Fibroblast of lung (primary cell): Measurements from ENCODE around the gene GHRL. TPM values are rescaled to one million over a fixed set of nuclear protein-coding genes. Genes with fewer than 3 reads are reported as not detected.
A peak's percentile ranks its signal among the peaks of the same experiment; 100 is the strongest.
"Not testable (repeated sequence)": the region's sequence is repeated elsewhere in the genome, so short reads cannot be mapped to it uniquely, and the experiment has no call there.

ENCODE experiments used
- DNase-seq, 2 donors: peaks; one replicate each; pipeline versions ENCODE4 v3.0.0 to v3.0.0-alpha.2; 2010; ENCODE audit warnings: low read depth in 2 of 2
- H2AFZ ChIP-seq: 2 replicates; pipeline ENCODE4 v1.5.1; 2012; ENCODE audit warnings: low read length, control low read depth, inconsistent platforms
- H3K27ac ChIP-seq: 2 replicates; pipeline ENCODE4 v1.5.1; 2011; ENCODE audit warnings: low read length, control low read depth; ENCODE audit not compliant: insufficient read depth
- H3K27me3 ChIP-seq: 2 replicates; pipeline ENCODE4 v1.5.1; 2011; ENCODE audit warnings: mild to moderate bottlenecking, low read length; ENCODE audit not compliant: control insufficient read depth, insufficient read depth
- H3K36me3 ChIP-seq: 2 replicates; pipeline ENCODE4 v1.5.1; 2011; ENCODE audit warnings: low read length; ENCODE audit not compliant: control insufficient read depth, insufficient read depth
- H3K4me1 ChIP-seq: 2 replicates; pipeline ENCODE4 v1.5.1; 2011; ENCODE audit warnings: low read length; ENCODE audit not compliant: control insufficient read depth, insufficient read depth; ENCODE audit errors: extremely low read depth
- H3K4me2 ChIP-seq: 2 replicates; pipeline ENCODE4 v1.5.1; 2011; ENCODE audit warnings: low read length, control low read depth; ENCODE audit not compliant: insufficient read depth; ENCODE audit errors: extremely low read depth
- H3K4me3 ChIP-seq, 4 experiments: fragments of 200-600 bp in 1 of 4; sonication (generic) in 1 of 4; replicated peaks in 1 of 4; 2 replicates each; pipeline ENCODE4 v1.5.1; 2011 to 2016; ENCODE audit warnings: low read length in 4 of 4, low read depth in 3 of 4, mild to moderate bottlenecking in 3 of 4, control low read depth in 2 of 4, inconsistent platforms in 1 of 4, mixed read lengths in 1 of 4; ENCODE audit not compliant: insufficient read depth in 1 of 4; ENCODE audit errors: control extremely low read depth in 1 of 4
- H3K79me2 ChIP-seq: 2 replicates; pipeline ENCODE4 v1.5.1; 2012; ENCODE audit warnings: mild to moderate bottlenecking, low read length, inconsistent platforms; ENCODE audit not compliant: control insufficient read depth, insufficient read depth
- H3K9ac ChIP-seq: 2 replicates; pipeline ENCODE4 v1.5.1; 2011; ENCODE audit warnings: mild to moderate bottlenecking, low read length, control low read depth; ENCODE audit not compliant: insufficient read depth
- H3K9me3 ChIP-seq: 2 replicates; pipeline ENCODE4 v1.5.1; 2012; ENCODE audit warnings: low read depth, low read length; ENCODE audit not compliant: control insufficient read depth, insufficient read depth
- H4K20me1 ChIP-seq: 2 replicates; pipeline ENCODE4 v1.5.1; 2011; ENCODE audit warnings: low read length; ENCODE audit not compliant: control insufficient read depth, insufficient read depth; ENCODE audit errors: extremely low read depth
- EZH2 ChIP-seq: IDR thresholded peaks from 2 replicates; pipeline ENCODE4 v1.5.1; 2012; ENCODE audit warnings: low read length, control low read depth, mild to moderate bottlenecking; ENCODE audit errors: missing control alignments
- polyA plus RNA-seq, 2 donors: library from polyadenylated mRNA; depleted of rRNA in 1 of 2; stranded (reverse) in 1 of 2; unstranded in 1 of 2; fragments of >200 nt; gene quantifications; 2 replicates each; pipeline ENCODE4 v1.2.1, GENCODE V29; 2011 to 2012; ENCODE audit warnings: missing spikeins in 1 of 2
- total RNA-seq: library from RNA; depleted of rRNA; stranded (reverse); fragments of >200 nt; gene quantifications from 2 replicates; pipeline ENCODE4 v1.2.1, GENCODE V29; 2014
- TF ChIP-seq, protein P1 (sequence below), 2 donors: IDR thresholded peaks in 1 of 2; conservative IDR thresholded peaks in 1 of 2; 1 replicate in 1 of 2; 2 replicates in 1 of 2; pipeline ENCODE4 v1.5.1; 2011 to 2012; ENCODE audit warnings: low read length in 2 of 2, control low read depth in 1 of 2, inconsistent platforms in 1 of 2, low read depth in 1 of 2, mild to moderate bottlenecking in 1 of 2

Gene GHRL
- total and polyA plus RNA-seq, 2 donors (not counting 1 experiment from before 2014, with no cell fraction given): 0.10 TPM; not detected in 1

- peak; percentile 36 to 50 for DNase-seq
- Histone ChIP-seq H3K4me3 (no peak overlapping the region), H2AFZ (no peak overlapping the region), H3K9ac (no peak overlapping the region), H3K4me2 (no peak overlapping the region), H3K9me3 (no peaks in the 10 kb centered on the region), H3K4me1 (no peaks in the 10 kb centered on the region), H3K27ac (no peak overlapping the region), H3K79me2 (peaks cover 13% of the 10 kb centered on the region), H4K20me1 (no peaks in the 10 kb centered on the region), H3K36me3 (peaks cover 7% of the 10 kb centered on the region), H3K27me3 (no peaks in the 10 kb centered on the region)
- TF ChIP-seq, protein P1, sequence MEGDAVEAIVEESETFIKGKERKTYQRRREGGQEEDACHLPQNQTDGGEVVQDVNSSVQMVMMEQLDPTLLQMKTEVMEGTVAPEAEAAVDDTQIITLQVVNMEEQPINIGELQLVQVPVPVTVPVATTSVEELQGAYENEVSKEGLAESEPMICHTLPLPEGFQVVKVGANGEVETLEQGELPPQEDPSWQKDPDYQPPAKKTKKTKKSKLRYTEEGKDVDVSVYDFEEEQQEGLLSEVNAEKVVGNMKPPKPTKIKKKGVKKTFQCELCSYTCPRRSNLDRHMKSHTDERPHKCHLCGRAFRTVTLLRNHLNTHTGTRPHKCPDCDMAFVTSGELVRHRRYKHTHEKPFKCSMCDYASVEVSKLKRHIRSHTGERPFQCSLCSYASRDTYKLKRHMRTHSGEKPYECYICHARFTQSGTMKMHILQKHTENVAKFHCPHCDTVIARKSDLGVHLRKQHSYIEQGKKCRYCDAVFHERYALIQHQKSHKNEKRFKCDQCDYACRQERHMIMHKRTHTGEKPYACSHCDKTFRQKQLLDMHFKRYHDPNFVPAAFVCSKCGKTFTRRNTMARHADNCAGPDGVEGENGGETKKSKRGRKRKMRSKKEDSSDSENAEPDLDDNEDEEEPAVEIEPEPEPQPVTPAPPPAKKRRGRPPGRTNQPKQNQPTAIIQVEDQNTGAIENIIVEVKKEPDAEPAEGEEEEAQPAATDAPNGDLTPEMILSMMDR (conservative IDR thresholded peaks at IDR 0.05 in 1 of 2, IDR thresholded peaks at IDR 0.05 in 1 of 2; ENCODE audit: low read depth in 1 of 2, low read length in 2 of 2): no peak
- TF ChIP-seq EZH2: no peak
Measured at GRCh38 chr3:10273702-10274305, 18.9 kb downstream of the GHRL start.

GRCh38 chr3:10272977-10273376, 19.8 kb downstream of the GHRL start:
- Histone ChIP-seq H4K20me1 (no peaks in the 10 kb centered on the region), H3K4me2 (no peak overlapping the region), H3K36me3 (peaks cover 5% of the 10 kb centered on the region), H3K9ac (no peak overlapping the region), H3K27me3 (no peaks in the 10 kb centered on the region), H3K79me2 (peaks cover 14% of the 10 kb centered on the region), H3K4me1 (no peaks in the 10 kb centered on the region), H2AFZ (no peak overlapping the region), H3K4me3 (no peak overlapping the region), H3K9me3 (no peaks in the 10 kb centered on the region), H3K27ac (no peak overlapping the region)
- no peak for DNase-seq
- TF ChIP-seq, protein P1 (conservative IDR thresholded peaks at IDR 0.05 in 1 of 2, IDR thresholded peaks at IDR 0.05 in 1 of 2; ENCODE audit: low read depth in 1 of 2, low read length in 2 of 2): no peak
- no peak for TF ChIP-seq EZH2

DNA sequence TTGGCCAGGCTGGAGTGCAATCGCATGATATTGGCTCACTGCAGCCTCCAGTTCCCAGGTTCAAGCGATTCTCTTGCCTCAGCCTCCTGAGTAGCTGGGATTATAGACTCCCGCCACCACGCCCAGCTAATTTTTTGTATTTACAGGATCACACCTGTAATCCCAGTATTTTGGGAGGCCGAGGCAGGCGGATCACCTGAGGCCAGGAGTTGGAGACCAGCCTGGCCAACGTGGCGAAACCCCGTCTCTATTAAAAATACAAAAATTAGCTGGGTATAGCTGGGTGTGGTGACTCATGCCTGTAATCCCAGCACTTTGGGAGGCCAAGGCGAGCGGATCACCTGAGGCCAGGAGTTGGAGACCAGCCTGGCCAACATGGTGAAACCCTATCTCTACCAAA, 20.3 kb downstream of the GHRL start:
- H4K20me1 ChIP-seq, DNase-seq, H3K36me3 ChIP-seq, H3K9ac ChIP-seq, H3K27me3 ChIP-seq, H3K27ac ChIP-seq, H2AFZ ChIP-seq, H3K4me3 ChIP-seq, H3K9me3 ChIP-seq, H3K4me2 ChIP-seq, H3K4me1 ChIP-seq: not testable (repeated sequence)
- H3K79me2 ChIP-seq: peaks cover 15% of the 10 kb centered on the region
